ENCODE measurements around the gene LIN28A.

DNA sequence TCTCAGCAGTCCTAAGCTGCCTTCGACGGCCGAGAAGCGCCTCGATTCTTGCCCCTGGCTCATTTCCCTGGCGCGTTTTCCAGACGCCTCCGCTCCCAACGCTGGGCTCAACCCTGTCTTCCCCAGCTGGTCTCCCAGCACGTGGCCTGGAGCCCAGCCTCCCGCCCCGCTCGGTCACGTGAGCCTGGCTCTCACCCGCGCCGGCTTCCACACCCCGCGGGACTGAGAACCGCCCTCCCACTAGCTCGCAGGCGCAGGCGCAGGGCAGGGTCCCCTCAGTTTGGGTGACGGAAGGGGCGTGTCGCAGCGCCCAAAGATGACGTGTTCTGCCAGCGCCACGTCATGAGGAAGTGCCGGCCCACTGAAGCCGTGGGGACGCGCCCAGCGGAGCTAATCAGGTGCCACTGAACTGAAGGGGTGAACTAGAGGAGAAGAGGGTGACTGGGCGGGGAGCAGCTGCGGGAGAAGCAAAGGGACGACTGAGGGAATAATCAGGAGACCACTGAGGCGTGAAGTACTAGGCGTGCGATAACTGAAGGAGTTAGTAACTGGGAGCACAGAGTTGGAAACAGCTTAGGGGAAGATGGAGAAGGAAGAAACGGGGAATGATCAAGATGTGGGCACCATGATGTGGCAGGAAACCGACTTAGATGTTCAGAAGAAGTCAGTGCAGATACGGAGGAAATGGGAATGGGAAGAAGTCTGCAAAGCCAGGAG lies 21.5 kb downstream of the LIN28A start, which contains the start of gene DHDDS:
- TF ChIP-seq GATA2 (IDR thresholded peaks at IDR 0.05; ENCODE audit: low read depth, low read length) (no peak), GATA3 (IDR thresholded peaks at IDR 0.05; ENCODE audit: low read depth, low read length) (no peak)
